ENCODE measurements around the gene PIEZO2.

The PIEZO2 gene

GRCh38 chr18:11096839-11097750 is 52.3 kb downstream of the PIEZO2 start (continued):
- no peak for TF ChIP-seq TSHZ2 (CRISPR knock-in tag; IDR thresholded peaks at IDR 0.05)

- no peak for TF ChIP-seq OSR1 (CRISPR knock-in tag; IDR thresholded peaks at IDR 0.05)
- no peak for TF ChIP-seq SNAI2 (CRISPR knock-in tag; IDR thresholded peaks at IDR 0.05)
- no peak for TF ChIP-seq PATZ1 (CRISPR knock-in tag; IDR thresholded peaks at IDR 0.05; ENCODE audit: borderline replicate concordance)
- no peak for TF ChIP-seq TCF4 (CRISPR knock-in tag; IDR thresholded peaks at IDR 0.05; ENCODE audit: borderline replicate concordance)
- TF ChIP-seq POU6F1 (CRISPR knock-in tag; IDR thresholded peaks at IDR 0.05; ENCODE audit: borderline replicate concordance, low read depth) = no peak
- no peak for TF ChIP-seq TOX (CRISPR knock-in tag; IDR thresholded peaks at IDR 0.05; ENCODE audit: borderline replicate concordance)
- no peak for ATAC-seq
These were observed 53.0 kb downstream of the PIEZO2 start for GRCh38 chr18:11096411-11096810.

- ATAC-seq = no peak
- TF ChIP-seq RARB (CRISPR knock-in tag; IDR thresholded peaks at IDR 0.05) = no peak
These were observed 53.6 kb downstream of the PIEZO2 start for GRCh38 chr18:11095674-11096293.

GRCh38 chr18:11095211-11095610 is 54.2 kb downstream of the PIEZO2 start:
- no peak for ATAC-seq
- no peak for TF ChIP-seq GLIS3 (CRISPR knock-in tag; IDR thresholded peaks at IDR 0.05)
- no peak for TF ChIP-seq ZC3H10 (CRISPR knock-in tag; IDR thresholded peaks at IDR 0.05)
- TF ChIP-seq CREB5 (CRISPR knock-in tag; IDR thresholded peaks at IDR 0.05; ENCODE audit: low read depth) = no peak
- TF ChIP-seq ZNF565 (CRISPR knock-in tag; conservative IDR thresholded peaks at IDR 0.05; ENCODE audit: low read depth) = no peak
- no peak for TF ChIP-seq PPARA (CRISPR knock-in tag; IDR thresholded peaks at IDR 0.05; ENCODE audit: borderline replicate concordance)
- no peak for TF ChIP-seq POU6F1 (CRISPR knock-in tag; IDR thresholded peaks at IDR 0.05; ENCODE audit: borderline replicate concordance, low read depth)
- no peak for TF ChIP-seq CSRNP3 (CRISPR knock-in tag; IDR thresholded peaks at IDR 0.05)
- no peak for TF ChIP-seq ZNF70 (CRISPR knock-in tag; IDR thresholded peaks at IDR 0.05)
- TF ChIP-seq CSDC2 (CRISPR knock-in tag; IDR thresholded peaks at IDR 0.05) = no peak
- no peak for TF ChIP-seq BACH2 (CRISPR knock-in tag; IDR thresholded peaks at IDR 0.05; ENCODE audit: borderline replicate concordance)
- TF ChIP-seq SNAI2 (CRISPR knock-in tag; IDR thresholded peaks at IDR 0.05) = no peak

Measured in SK-N-SH treated with all-trans-retinoic acid at 6 μM for 48 hours (cell line).